GM21390 (cell line): ENCODE data around the gene DCANP1.
"Not testable (repeated sequence)": the region's sequence is repeated elsewhere in the genome, so short reads cannot be mapped to it uniquely, and the experiment has no call there.

Source experiments
- ATAC-seq: cut with Tn5 transposase; IDR thresholded peaks from one replicate; pipeline ENCODE4 v1.9.1; 2021; ENCODE audit not compliant: unreplicated experiment

DCANP1 gene, protein sequence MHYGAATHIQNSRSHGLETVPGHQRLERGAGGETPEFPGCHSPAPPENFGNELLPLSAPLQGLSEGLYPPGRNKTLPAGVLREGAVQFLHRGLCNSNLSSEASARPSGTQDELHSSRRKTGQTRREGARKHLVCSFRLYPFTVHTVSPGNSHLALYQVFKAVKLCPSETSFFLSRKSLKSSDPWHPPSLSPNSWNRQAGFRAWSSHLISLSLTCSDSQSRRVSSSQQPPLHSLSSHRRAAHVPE

DNA sequence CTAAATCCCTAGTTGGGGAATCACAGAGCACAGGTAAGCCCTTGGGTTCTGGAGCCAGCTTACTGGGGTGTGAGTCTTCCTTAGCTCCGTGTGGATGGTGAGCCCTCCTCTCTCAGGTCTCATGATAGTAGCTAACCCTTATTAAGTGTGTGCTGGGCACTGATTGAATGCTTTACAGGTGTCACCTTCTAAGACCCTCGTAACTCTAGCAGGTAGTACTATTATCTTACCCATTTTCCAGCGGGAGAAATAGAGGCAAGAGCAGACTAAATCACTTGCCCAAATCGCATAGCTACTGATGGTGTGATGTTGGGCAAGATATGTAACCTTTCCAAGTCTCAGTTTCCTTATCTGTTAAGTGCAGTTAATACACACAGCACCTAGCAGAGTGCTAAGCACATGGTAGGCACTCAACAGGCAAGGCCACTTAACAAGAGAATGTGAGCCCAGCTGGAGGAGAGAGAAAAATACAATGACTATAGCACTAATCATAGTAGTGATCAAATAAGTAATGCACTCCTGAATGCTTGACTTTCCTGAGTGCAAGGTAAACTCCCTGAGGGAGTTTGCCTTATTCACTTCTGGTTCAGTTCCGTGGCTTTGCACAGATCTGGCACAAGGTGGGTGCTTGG lies at the start of gene DCANP1:
TSS of gene DCANP1 (minus strand) at position 51 of the 632 bp plus-strand sequence. CDS start 240 bp downstream, outside the sequence.
- no peak for ATAC-seq

DNA sequence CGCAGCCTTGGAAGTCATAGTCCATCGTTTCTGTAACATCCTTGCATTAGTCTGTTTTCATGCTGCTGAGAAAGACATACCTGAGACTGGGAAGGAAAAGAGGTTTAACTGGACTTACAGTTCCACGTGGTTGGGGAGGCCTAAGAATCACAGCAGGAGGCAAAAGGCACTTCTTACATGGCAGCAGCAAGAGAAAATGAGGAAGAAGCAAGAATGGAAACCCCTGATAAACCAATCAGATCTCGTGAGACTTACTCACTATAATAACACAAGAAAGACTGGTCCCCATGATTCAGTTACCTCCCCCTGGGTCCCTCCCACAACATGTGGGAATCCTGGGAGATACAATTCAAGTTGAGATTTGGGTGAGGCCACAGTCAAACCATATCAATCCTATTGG lies 48.4 kb upstream of the DCANP1 start:
- ATAC-seq: not testable (repeated sequence)

DNA sequence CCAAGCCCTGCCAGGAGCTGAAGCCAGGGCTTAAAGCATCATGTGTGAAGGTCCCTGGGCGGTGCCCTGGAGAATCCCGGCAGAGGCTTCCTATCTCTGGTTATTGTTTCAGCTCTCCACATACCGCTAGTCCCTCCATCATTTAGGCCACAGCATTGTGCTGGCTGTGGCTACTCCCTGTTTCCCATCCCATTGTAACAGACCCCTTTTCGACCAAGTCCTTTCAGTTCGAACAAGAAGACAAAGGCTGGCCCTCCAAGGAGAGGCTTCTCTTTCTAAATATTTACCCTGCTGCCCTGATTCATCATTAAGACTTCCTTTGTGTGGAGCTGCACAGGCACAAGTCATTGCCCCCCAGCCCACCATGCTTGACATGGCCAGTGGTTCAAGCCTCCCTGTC lies 47.0 kb upstream of the DCANP1 start:
- no peak for ATAC-seq

DNA sequence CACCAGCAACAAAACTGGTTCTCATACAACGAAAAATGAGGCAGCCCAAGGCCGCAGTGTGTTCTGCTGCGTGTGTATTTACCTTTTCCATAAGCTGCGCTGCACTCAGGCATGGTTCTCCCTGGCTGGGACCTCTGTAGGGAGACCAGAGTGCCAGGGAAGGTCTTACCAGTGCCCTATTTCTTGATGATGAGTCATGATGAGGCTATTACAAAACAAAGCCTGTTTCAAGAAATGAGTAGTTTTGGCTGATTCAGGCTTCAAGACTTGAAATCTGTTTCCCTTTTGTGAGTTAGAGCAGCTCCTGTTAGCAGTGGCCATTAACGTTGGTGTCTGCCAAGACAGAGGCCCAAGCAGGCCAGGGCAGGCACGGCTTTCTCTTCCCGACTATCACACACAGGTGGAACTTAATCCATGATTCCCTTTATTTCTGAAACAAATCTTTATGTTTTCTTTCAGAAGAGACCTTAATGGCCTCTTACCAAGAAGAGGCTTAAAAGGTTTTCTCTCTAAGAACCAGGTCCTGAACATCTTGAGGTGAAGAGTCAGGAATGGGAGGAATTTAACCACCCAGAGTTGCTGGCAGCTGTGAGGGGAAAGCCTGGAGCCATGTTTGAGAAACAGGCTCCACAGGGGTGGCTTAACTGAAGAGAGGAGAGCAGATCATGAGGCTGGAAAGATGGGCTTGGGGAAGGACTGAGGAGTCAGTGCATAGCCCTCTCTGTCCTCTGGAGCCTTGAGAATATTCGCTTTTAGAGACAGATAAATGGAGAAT lies 46.4 kb upstream of the DCANP1 start:
- no peak for ATAC-seq

DNA sequence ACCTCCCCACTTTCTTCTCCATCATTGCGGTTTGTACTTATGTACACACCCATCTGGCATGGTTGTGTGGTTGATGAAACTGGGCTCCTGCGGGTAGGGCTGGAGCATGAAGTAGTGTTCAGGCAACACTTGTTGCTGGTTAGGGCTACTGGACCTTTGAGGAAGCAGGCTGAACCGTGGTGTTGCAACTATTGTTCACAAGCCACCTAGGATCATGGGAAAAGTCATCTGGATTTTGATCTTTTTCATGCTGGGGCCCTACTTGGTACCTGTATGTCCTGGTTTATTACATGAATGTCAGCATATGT lies 45.1 kb upstream of the DCANP1 start:
- ATAC-seq: no peak

DNA sequence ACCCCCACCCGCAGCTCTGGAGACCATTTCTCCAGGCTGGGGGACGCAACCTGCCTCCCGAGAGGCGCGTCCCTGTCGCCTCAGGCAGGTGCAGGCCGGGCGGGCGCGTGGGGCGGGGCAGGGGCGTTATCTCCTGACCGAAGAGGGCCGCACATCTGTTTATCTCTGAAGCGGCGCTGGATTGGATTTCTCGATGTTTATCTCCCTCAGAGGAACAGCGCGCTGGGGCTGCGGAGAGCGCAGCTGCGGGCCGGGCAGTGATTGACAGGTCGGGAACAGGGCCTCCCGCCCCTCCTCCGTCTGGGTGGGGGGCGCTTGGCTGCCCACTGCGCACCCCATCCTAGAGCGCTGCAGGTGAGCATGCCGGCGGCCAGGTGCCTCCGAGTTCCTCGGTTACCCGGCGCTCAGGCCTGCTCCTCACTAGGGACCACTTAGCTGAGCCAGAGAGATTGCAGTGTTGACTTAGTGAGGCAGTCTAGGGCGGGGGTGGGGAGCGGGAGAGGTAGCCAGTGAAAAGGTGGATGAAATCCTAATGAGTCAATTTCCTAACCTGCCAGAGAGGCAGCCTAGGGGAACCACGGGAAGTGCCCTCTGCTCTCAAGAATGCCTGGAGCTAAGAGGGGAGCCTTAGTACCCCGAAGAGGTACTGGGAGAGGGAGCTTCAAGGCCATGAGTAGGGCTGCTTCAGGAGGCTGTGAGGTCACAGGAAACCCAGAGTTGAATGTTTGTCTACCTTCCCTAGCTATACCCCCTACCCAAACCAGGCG lies 44.6 kb upstream of the DCANP1 start:
- ATAC-seq: no peak

DNA sequence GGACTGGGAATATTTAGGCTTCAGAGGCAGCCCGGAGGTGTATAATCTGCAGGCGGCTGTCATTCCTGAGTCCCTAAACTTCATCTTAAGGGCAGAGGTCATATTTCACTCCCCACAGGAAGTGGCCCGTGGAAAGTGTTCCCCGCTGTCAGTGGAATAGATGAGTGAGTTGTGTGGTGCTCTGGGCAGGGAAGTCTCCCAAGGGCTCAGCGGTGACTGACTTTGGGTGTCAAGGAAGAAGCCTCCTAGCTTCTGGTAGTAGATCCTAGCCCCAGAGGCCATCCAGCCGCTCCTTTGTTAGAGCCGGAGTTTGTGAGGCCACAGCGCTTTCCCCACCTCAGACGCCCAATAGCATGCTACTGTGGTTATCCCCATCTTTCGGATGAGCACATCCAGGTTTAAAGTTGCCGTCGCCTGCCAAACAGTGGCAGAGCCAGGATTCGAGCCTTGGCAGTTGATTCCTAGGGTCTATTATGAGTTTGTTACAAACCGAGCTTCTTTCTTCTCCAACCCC lies 43.9 kb upstream of the DCANP1 start:
- no peak for ATAC-seq

DNA sequence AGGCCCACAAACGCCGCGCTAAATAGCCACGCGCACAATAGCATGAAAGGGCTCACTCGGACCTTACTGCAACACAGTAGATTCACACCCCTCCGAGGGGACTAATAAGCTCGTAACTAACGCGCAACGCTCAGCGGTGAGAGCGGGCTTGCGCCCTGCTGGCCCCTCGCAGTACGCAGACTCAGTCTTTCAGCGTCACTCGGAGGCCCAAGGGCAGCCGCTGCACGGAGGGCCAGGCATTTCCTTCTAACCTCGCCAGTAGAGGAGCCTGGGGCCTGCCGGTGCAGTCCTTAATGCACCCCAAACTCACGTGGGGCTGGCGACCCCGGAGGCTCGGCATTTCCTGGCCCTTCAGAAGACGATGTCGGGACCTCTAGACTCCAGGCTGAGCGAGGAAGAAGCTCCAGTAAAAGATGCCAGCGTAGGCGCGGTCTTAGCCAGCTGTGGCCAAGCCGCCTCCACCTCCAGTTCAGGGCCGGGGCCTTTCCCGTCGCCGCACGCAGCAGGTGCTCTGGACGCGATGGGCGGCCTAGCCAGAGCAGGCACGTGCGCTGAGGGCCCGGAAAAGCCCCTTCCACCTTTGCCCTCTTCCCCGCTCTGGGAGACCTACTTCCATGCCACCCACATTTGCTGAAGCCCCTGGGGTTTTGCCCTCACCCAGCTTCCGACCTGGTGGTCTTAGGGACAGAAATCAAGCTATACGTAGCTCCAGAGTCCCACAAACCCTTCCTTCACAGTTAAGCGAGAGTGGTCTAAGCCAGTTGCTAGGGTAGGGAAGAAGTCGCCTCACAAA lies 43.3 kb upstream of the DCANP1 start:
- ATAC-seq: no peak

DNA sequence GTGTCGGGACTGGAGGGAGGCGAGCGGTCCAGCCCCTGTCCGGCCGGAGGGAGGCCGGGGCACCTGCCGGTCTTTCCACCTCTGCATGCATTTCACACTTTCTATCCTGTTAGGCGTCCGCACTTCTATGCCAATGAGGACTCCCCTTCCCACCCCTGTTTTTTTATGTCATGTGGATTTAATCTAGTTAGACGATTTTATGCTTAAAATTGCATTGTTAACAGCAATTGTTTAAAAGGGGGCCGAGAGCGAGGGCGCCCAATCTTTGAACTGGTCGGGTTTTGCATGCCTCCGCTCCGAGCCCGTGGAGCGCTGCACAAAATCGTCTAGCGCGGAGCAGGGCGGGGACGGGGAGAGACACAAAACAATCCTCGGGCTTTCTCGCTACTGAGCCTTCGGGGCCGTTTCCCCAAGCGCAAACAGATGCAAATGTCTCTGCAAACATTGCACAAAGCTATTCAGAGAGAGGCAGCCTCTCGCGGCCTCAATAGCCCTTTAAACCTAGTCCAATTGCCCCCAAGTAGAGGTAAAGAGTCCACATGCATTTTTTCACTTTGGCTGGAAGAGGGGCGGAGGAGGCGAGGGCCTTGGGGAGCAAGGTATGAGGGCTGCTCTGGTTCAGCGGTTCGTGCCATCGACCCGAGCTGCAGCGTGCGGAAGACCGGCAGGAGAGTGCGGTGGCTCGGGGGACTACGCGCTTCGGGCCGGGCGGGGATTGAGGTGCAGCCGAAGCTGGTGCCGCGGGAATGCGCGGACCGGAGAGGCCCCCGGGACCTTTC lies 42.5 kb upstream of the DCANP1 start:
- no peak for ATAC-seq

DNA sequence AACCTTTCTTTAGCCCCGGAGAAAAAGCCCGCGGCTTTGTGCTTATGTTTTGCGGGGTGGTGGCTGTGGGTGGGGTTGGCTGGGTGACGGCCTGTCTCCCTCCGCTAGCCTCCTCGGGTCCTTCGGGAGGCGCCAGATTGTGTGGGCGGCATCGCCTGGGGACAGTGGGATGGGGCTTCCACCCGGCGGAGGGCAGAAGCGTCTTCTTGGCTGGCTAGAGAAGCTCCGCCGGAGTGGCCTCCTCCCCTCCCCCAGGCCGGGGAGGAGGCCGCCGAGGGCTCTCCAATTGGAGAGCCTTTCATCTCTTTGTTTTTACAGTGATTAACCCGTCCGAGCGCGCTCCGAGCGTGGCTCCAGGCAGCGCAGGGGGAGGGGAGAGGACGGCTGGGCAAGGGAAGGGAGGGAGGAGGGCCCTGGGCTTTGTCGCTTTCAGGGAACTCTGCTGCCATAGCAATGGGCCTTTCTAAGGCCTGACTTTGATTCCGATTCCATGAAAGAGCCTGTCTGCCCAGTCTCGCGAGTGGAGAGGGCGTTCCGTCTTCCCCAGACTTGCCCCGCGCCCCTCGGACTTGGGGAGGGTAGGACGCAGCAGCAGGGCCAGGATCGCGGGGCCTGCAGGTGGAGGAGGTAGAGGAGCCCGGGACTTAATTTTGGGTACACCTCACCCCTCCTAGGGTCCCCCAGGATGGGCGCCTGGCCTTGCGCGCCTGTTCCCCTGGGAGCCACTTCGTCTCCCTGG lies 41.7 kb upstream of the DCANP1 start:
- no peak for ATAC-seq

DNA sequence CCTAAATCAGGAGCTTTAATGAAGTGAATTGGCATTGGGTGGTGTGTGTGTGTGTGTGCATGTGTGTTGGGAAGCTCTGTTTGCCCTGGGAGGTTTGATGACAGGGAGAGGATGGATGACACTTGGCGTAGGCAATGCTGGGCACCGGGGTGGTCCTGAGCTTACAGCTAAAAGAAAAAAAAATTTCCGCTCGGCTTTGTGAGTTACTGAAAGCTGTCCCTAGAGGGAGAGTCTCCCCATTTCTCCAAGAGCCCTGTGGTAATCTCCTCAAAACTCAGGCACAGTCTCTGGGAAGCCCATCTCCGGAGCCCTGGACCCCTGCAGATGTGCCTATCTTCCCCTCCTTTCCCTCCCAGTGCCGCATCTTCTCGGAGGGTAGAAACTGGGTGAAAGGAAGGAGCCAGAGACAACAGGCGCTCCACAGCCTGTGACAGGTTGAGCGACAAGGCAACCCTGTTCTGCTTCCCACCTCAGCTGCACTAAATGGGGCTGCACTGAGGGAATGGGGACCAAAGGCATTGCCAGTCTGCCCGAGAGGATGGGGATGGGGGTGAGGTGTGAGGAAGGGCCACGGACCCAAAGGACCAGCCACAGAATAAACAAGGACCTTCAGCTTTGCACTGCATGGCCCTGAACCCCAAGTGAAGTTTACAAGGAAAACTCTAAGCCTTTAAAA lies 40.8 kb upstream of the DCANP1 start:
- ATAC-seq: no peak

DNA sequence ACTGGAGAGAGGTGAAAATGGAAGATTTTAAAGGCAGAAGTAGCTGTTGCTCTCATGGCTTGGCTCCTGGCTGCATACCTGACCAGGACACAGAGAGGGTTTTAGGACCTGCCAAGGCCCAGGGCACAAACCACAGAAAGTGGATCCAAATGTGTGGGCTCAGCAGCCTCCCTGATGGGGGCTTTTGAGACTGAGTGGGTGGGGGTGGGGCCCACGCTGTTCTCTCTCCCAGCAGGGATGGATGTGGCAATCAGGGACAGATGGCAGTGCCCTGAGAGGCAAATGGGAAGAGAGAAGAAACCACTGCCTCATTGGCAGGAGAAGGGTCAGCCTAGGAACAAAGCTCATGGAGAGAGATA lies 39.9 kb upstream of the DCANP1 start:
- no peak for ATAC-seq

DNA sequence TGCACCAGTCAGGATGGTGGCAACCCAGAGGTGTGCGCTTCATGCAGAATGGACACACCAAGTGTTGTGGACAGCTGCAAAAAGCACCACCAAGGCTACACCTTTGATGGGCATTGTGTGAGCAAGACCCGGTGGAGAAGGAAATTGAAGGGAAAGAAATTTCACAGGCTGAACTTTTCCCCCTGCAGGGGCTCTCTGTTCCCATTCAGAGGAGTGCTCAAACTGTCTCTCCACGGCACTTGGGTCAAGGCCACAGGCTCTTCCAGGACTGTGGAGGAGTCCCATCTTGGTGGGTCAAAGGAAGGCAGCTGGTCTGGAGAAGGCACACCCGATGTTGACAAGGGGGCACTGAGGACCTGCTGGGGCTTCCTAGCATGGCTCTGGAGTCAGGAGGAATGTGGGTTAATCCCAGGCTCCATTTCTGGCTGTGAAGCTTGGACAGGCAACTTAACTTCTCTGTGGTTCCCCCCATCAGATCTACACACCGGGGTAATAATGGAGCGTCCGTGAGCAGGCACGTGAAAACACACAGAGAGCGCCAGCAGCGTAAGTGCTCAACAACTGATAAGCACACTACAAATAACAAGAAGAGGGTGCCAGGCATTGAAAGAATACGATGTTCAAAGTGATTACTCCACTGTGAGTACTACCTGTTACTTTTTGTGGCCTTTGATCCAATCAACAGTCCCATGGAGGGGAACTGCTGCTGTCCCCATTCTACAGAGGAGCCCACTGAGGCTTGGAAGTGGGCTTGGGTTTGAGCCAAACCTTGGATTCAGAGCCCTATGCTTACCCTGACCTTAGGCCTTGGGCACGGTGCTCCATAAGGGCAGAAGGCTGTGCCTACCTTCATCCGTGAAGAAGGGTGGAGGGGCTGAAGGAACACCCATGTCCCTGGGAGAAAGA lies 39.2 kb upstream of the DCANP1 start:
- ATAC-seq: no peak

DNA sequence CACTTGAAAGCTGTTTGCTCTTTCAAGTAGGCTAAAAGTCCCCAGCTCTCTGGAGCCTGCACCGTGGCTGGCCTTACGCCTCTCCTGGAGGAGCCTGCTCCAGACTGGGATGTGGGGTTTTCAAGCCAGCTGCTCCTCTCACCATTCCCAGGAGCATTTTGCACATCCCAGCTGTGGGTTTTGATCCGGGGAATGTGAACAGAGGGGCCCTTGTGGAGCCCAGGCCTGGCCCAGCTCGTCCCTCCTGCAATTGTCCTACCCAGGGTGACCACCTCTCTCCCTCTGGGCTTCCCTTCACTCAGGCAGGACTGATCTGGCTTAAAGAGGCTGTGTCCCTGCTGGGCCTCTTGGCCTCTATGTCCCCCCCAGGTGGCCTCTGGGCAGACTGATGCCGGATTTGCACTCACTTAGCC lies 37.5 kb upstream of the DCANP1 start:
- ATAC-seq: no peak

DNA sequence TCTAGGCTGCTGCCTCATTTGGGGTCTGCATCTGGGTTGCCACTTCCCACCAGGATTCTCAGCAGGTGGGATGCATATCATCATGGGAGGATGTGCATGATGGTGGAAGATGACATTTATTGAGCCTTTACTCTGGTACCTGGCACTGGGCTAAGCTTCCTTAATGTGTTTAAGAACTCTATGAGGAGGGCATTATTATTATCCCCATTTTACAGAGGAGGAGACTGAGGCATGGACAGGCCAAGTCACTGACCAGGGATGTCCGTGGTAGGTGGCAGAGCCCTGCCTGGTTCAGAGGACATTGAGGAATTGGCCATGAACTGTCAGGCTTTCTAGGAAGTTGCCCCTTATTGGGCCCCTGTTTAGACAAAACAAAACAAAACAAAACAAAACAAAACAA lies 36.1 kb upstream of the DCANP1 start:
- no peak for ATAC-seq

DNA sequence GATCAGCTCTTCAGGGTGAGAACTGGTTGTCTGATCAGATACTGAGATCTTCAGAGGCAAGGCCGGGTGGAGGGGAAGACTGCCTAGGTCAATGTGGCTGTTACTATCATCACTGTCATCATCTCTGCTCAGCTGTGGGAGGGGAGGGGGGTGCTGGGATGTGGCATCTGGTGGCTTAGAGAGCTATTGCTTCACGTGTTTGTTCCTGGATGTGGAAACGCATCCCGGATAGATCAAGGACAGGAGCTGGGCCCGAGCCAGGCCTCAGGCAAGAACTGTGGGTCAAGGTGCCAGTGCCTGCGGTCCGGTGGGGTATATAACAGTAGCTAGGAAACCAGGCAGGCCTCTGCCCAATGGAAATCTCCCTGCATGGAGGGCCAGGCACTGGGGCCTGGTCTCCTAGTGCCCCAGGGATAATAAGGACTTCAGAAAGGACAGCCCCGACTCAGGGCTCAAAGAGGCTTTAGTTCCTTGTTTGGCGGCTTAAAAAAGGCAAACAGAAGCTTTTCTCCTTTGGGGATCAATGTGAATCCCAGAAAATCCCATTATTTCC lies 35.3 kb upstream of the DCANP1 start:
- ATAC-seq: no peak

DNA sequence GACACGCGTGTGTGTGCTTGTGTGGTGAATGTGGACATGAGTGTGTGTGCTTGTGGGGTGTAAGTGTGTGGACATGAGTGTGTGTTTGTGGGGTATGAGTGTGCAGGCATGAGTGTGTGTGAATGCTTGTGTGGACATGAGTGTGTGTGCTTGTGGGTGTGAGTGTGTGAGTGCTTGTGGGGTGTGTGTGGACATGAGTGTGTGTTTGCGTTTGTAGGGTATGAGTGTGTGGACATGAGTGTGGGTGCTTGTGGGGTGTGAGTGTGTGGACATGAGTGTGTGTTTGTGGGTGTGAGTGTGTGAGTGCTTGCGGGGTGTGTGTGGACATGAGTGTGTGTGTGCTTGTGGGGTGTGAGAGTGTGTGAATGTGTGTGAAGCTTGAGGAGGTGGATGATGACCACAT lies 34.8 kb upstream of the DCANP1 start:
- no peak for ATAC-seq
